Small intestine (tissue), 7 donors: ENCODE data around the gene XRCC1. TPM values are rescaled to one million over a fixed set of nuclear protein-coding genes. Genes with fewer than 3 reads are reported as not detected.
A peak's percentile ranks its signal among the peaks of the same experiment; 100 is the strongest.

ENCODE experiments used
- DNase-seq, 2 donors: peaks; one replicate each; pipeline versions ENCODE4 v3.0.0 to v3.0.0-alpha.2; 2013
- FAIRE-seq: peaks from 2 replicates; lab custom pipeline; 2012; peaks lifted over from hg19 to GRCh38; lab: Jason Lieb, UNC
- H3K27ac ChIP-seq, 3 donors: one replicate each; pipeline ENCODE4 v1.5.1; 2013; ENCODE audit warnings: low read length in 2 of 3, mild to moderate bottlenecking in 2 of 3, control low read depth in 1 of 3, inconsistent platforms in 1 of 3, low read depth in 1 of 3, moderate library complexity in 1 of 3
- H3K27me3 ChIP-seq, 3 donors: one replicate each; pipeline ENCODE4 v1.6.1; 2013; ENCODE audit warnings: low read length in 3 of 3, inconsistent platforms in 1 of 3; ENCODE audit not compliant: control insufficient read depth in 3 of 3, insufficient read depth in 3 of 3
- H3K36me3 ChIP-seq, 3 donors: one replicate each; pipeline ENCODE4 v1.6.1; 2013; ENCODE audit warnings: low read length in 3 of 3, inconsistent platforms in 1 of 3, low read depth in 1 of 3, mild to moderate bottlenecking in 1 of 3, moderate library complexity in 1 of 3; ENCODE audit not compliant: control insufficient read depth in 3 of 3, insufficient read depth in 2 of 3
- H3K4me1 ChIP-seq, 3 donors: one replicate each; pipeline ENCODE4 v1.6.1; 2013; ENCODE audit warnings: low read length in 2 of 3, inconsistent platforms in 1 of 3, low read depth in 1 of 3, mild to moderate bottlenecking in 1 of 3, moderate library complexity in 1 of 3; ENCODE audit not compliant: control insufficient read depth in 3 of 3, insufficient read depth in 2 of 3
- H3K4me3 ChIP-seq, 3 donors: one replicate each; pipeline ENCODE4 v1.5.1; 2013; ENCODE audit warnings: low read length in 3 of 3, control low read depth in 1 of 3, inconsistent platforms in 1 of 3, low read depth in 1 of 3, mild to moderate bottlenecking in 1 of 3, moderate library complexity in 1 of 3
- H3K9me3 ChIP-seq, 2 donors: one replicate each; pipeline ENCODE4 v1.6.1; 2013; ENCODE audit warnings: low read depth in 1 of 2, low read length in 1 of 2; ENCODE audit not compliant: control insufficient read depth in 2 of 2, insufficient read depth in 1 of 2
- whole genome bisulfite sequencing, 3 donors: extraction: QIAGEN DNeasy Blood & Tissue Kit; methylation state at CpG; one replicate each; pipeline ENCODE4 v1.1.7; 2013; 5-methylcytosine and 5-hydroxymethylcytosine counted together
- polyA plus RNA-seq, 4 donors: library from polyadenylated mRNA; stranded (reverse) in 3 of 4; unstranded in 1 of 4; fragments of 200-250 nt in 3 of 4; fragments of 120-200 nt in 1 of 4; gene quantifications; one replicate each; pipeline versions ENCODE4 v1.2.1 to v1.2.3, GENCODE V29; 2013
- donor health status: healthy with polysubstance abuse.
- donor health status: control.
- donor health status: control.
- donor health status: Bipolar disorder and iron deficiency.
- donor health status: healthy.

Gene XRCC1
- polyA plus RNA-seq, 4 donors: 9.7 to 46.3 (median 16.0) TPM

DNA sequence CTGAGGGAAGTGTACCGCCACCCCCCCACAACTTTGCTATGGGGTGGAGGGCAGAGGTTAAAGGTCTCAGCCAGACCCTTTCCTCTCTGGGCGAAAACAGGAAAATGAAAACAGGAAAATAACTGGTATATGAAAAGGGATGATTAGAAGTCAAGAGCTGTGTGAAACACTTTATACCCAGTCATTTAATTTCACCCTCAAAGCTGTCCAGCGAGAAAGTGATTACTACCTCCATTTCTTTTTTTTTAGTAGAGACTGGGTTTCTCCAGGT lies 70.2 kb downstream of the XRCC1 start:
- Histone ChIP-seq H3K4me3 (peak overlapping the region in 1 of 3 donors; percentile 88), H3K27ac (peak overlapping the region; percentile 45 to 97 (median 63)), H3K27me3 (no peaks in the 10 kb centered on the region), H3K36me3 (peaks cover 2 to 42% (median 6%) of the 10 kb centered on the region in 3 donors), H3K9me3 (no peaks in the 10 kb centered on the region), H3K4me1 (peaks cover 0 to 23% (median 6%) of the 10 kb centered on the region in 3 donors)
- 51 to 72% (median 59%) methylated on average over 3 of the region's 3 CpGs for WGBS, 3 donors
- FAIRE-seq (no peak), DNase-seq (no peak)

DNA sequence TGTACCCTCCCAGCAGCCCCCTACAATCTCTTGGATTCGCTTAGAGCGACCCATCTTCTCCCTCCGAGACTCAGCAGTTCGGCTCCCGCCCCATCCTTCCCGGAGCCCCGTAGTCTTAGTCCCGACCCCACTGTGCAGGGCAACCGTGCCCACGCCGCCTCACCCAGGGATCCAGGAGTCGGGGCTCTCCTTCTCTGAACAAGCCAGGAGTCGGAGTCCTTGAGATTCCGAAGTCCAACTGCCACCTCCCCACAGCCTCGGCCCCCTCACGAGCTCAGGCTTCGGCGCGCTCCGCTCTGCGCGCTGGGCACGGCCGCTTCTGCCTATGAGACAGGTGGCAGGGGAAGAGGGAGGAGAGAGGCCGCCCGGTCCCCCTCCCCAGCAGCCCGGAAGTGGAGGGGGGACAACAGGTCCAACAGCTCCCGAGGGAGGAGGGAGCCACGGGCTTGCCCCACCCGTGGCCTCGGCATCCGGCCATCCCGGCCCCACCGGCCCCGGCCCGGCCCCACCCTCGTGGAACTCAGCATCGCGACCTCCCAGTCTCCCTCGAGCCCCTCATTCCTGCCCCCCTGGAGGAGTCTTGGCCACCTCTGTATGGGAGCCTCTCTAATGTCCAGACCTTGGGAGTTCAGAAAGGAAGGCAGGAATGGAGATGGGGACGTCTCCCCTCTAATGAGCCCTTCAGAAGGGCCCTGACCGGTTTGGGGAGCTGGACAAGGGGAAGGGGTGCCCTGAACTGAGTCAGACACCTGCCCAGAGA lies 70.7 kb downstream of the XRCC1 start, which contains the start of gene PHLDB3:
PHLDB3 (minus strand) TSS at position 321 of the 760 bp plus-strand sequence. CDS start 628 bp downstream, outside the sequence.
- H3K9me3 ChIP-seq: no peaks in the 10 kb centered on the region
- H3K4me3 ChIP-seq: peak within 1 kb of the TSS; percentile 69 to 93 (median 71)
- peak; percentile 61 to 81 for DNase-seq
- H3K36me3 ChIP-seq: peaks cover 0 to 38% (median 6%) of the 10 kb centered on the region in 3 donors
- H3K27ac ChIP-seq: peak within 1 kb of the TSS; percentile 80 to 97 (median 88)
- FAIRE-seq: no peak
- 1 to 2% (median 1%) methylated on average over 39 to 42 of the region's 42 CpGs for WGBS, 3 donors
- H3K4me1 ChIP-seq: peaks cover 0 to 23% (median 6%) of the 10 kb centered on the region in 3 donors
- no peaks in the 10 kb centered on the region for H3K27me3 ChIP-seq

- H3K9me3 ChIP-seq: no peaks in the 10 kb centered on the region
- peak overlapping the region; percentile 80 to 97 (median 88) for H3K27ac ChIP-seq
- peaks cover 0 to 30% (median 6%) of the 10 kb centered on the region in 3 donors for H3K4me1 ChIP-seq
- DNase-seq: peak; percentile 96 to 98
- H3K36me3 ChIP-seq: peaks cover 0 to 43% (median 4%) of the 10 kb centered on the region in 3 donors
- FAIRE-seq: no peak
- 1% methylated on average over 59 to 64 of the region's 64 CpGs for WGBS, 3 donors
- peak overlapping the region; percentile 69 to 93 (median 71) for H3K4me3 ChIP-seq
- no peaks in the 10 kb centered on the region for H3K27me3 ChIP-seq
Measured at GRCh38 chr19:43503501-43504425, 71.6 kb downstream of the XRCC1 start.

DNA sequence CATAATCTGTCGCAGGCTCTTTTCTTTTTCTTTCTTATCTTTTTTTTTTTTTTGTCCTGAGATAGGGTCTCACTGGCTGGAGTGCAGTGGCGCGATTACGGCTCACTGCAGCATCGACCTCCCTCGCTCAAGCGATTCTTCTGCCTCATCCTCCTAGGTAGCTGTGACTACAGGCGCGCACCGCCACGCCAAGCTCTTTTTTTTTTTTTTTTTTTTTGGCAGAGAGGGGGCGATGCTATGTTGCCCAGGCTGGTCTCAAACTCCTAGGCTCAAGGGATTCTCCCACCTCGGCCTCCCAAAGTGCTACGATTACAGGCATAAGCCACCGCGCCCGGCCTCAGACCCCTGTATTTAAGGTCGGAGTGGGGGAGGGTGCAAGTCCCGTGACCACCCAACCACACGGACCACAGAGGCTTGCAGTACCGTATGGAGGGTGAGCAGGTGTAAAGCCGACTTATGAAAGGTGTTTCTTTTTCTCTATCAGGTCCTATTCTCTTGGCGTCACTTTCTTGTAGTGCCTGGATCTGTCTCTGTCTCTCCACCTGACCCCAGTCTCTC lies 72.8 kb downstream of the XRCC1 start:
- peak overlapping the region in 1 of 3 donors; percentile 97 for H3K27ac ChIP-seq
- H3K36me3 ChIP-seq: peaks cover 0 to 40% (median 0%) of the 10 kb centered on the region in 3 donors
- peaks cover 0 to 25% (median 6%) of the 10 kb centered on the region in 3 donors for H3K4me1 ChIP-seq
- H3K27me3 ChIP-seq: no peaks in the 10 kb centered on the region
- H3K9me3 ChIP-seq: no peaks in the 10 kb centered on the region
- 86 to 93% (median 91%) methylated on average over 21 to 23 of the region's 23 CpGs for WGBS, 3 donors
- DNase-seq: peak in 1 of 2 donors; percentile 13
- FAIRE-seq: no peak
- peak overlapping the region in 1 of 3 donors; percentile 93 for H3K4me3 ChIP-seq

- FAIRE-seq (no peak), DNase-seq (peak in 1 of 2 donors; percentile 47)
- Histone ChIP-seq H3K4me1 (peaks cover 0 to 25% (median 6%) of the 10 kb centered on the region in 3 donors), H3K27ac (no peak overlapping the region), H3K36me3 (peaks cover 1 to 46% (median 3%) of the 10 kb centered on the region in 3 donors), H3K4me3 (no peak overlapping the region), H3K9me3 (no peaks in the 10 kb centered on the region), H3K27me3 (no peaks in the 10 kb centered on the region)
- WGBS, 3 donors: 72 to 95% (median 93%) methylated on average over 42 to 43 of the region's 43 CpGs
Measured at GRCh38 chr19:43501661-43502418, 73.5 kb downstream of the XRCC1 start.

- FAIRE-seq (no peak), DNase-seq (peak; percentile 66 to 73)
- Histone ChIP-seq H3K36me3 (peaks cover 8 to 57% (median 9%) of the 10 kb centered on the region in 3 donors), H3K4me1 (peaks cover 0 to 19% (median 0%) of the 10 kb centered on the region in 3 donors), H3K27me3 (no peaks in the 10 kb centered on the region), H3K4me3 (no peak overlapping the region), H3K9me3 (no peaks in the 10 kb centered on the region), H3K27ac (peak overlapping the region in 2 of 3 donors; percentile 8 to 54)
- 59 to 78% (median 70%) methylated on average over 3 of the region's 3 CpGs for WGBS, 3 donors
Measured at GRCh38 chr19:43499042-43499441, 76.3 kb downstream of the XRCC1 start.

DNA sequence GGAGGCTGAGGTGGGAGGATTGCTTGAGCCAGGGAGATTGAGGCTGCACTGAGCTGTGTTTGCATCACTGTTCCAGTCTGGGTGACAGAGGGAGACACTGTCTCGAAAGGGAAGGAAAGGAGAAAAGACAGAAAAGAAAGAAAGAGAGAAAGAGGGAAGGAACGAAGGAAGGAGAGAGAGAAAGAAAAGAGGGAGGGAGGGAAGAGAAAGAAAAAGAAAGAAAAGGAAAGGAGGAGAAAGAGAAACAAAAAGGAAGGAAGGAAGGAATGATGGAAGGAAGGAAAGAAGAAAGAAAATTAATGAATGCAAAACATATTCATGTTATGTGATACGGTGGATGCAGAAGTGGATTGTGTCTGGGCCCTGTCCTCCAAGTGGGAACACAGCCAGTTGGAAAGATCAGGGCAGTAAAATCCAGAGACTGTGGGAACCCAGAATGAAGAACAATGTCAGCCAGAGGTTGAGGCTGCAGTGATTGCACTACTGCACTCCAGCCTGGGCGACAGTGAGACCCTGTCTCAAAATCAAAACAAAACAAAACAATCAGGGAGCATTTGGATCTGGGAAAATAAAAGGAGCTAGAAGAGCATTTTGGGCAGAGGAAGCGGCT lies 77.0 kb downstream of the XRCC1 start:
- H3K9me3 ChIP-seq: no peaks in the 10 kb centered on the region
- peaks cover 0 to 19% (median 0%) of the 10 kb centered on the region in 3 donors for H3K4me1 ChIP-seq
- no peak for FAIRE-seq
- H3K4me3 ChIP-seq: no peak overlapping the region
- DNase-seq: no peak
- H3K27me3 ChIP-seq: no peaks in the 10 kb centered on the region
- WGBS, 3 donors: 78 to 93% (median 91%) methylated on average over 5 of the region's 5 CpGs
- H3K36me3 ChIP-seq: peaks cover 8 to 59% (median 9%) of the 10 kb centered on the region in 3 donors
- H3K27ac ChIP-seq: peak overlapping the region in 1 of 3 donors; percentile 54
